Tibial nerve (tissue), 3 donors: ENCODE measurements around the gene GGCT.

Experiments used
- CTCF ChIP-seq, 5 experiments: fragments of 200-600 bp in 3 of 5; fragments of 450-650 bp in 2 of 5; sonication (generic) in 3 of 5; IDR thresholded peaks; one replicate each; pipeline ENCODE4 v1.5.1; 2016 to 2019; ENCODE audit warnings: antibody characterized with exemption in 5 of 5, mild to moderate bottlenecking in 3 of 5, moderate library complexity in 2 of 5
- POLR2A ChIP-seq, 2 donors: fragments of 450-650 bp; IDR thresholded peaks; one replicate each; pipeline ENCODE4 v1.6.1; 2017; ENCODE audit warnings: antibody characterized with exemption in 2 of 2, mild to moderate bottlenecking in 2 of 2, moderate library complexity in 2 of 2

- TF ChIP-seq CTCF (IDR thresholded peaks at IDR 0.05) = peak in 2 of 5 experiments; percentile 39 to 52
- TF ChIP-seq POLR2A (IDR thresholded peaks at IDR 0.05) = peak; percentile 20 to 85
These were observed at the start of gene GGCT for GRCh38 chr7:30504301-30505173.
